ENCODE results near the gene ACKR2.
"Not testable (repeated sequence)": the region's sequence is repeated elsewhere in the genome, so short reads cannot be mapped to it uniquely, and the experiment has no call there.

ACKR2 gene

GRCh38 chr3:42855547-42856380 is 46.5 kb downstream of the ACKR2 start:
- DNase-seq (ENCODE audit: low read depth, low spot score): no peak

GRCh38 chr3:42856544-42856943 is 47.3 kb downstream of the ACKR2 start:
- no peak for DNase-seq (ENCODE audit: low read depth, low spot score)

- no peak for DNase-seq (ENCODE audit: low read depth, low spot score)
Measured at GRCh38 chr3:42864321-42864950, 55.2 kb downstream of the ACKR2 start.

GRCh38 chr3:42865256-42865655 is 56.0 kb downstream of the ACKR2 start:
- no peak for DNase-seq (ENCODE audit: low read depth, low spot score)

- DNase-seq (ENCODE audit: low read depth, low spot score): no peak
Measured at GRCh38 chr3:42867138-42867537, 57.9 kb downstream of the ACKR2 start.

- no peak for DNase-seq (ENCODE audit: low read depth, low spot score)
Measured at GRCh38 chr3:42868841-42869240, 59.6 kb downstream of the ACKR2 start.

- no peak for DNase-seq (ENCODE audit: low read depth, low spot score)
Measured at GRCh38 chr3:42871592-42872196, 62.4 kb downstream of the ACKR2 start.

- no peak for DNase-seq (ENCODE audit: low read depth, low spot score)
Measured at GRCh38 chr3:42872718-42873117, 63.5 kb downstream of the ACKR2 start.

- DNase-seq (ENCODE audit: low read depth, low spot score): no peak
Measured at GRCh38 chr3:42873221-42873982, 64.2 kb downstream of the ACKR2 start.

- no peak for DNase-seq (ENCODE audit: low read depth, low spot score)
Measured at GRCh38 chr3:42874749-42875148, 65.5 kb downstream of the ACKR2 start.

- no peak for DNase-seq (ENCODE audit: low read depth, low spot score)
Measured at GRCh38 chr3:42875325-42876151, 66.3 kb downstream of the ACKR2 start, which contains the start of gene CYP8B1. Gene CYP8B1, minus strand, starts transcription at chr3:42875879. Its CDS starts 63 bp downstream, at chr3:42875816.

- no peak for DNase-seq (ENCODE audit: low read depth, low spot score)
Measured at GRCh38 chr3:42876401-42876800, 67.2 kb downstream of the ACKR2 start.

- DNase-seq (ENCODE audit: low read depth, low spot score): no peak
Measured at GRCh38 chr3:42876940-42877720, 67.9 kb downstream of the ACKR2 start.

- no peak for DNase-seq (ENCODE audit: low read depth, low spot score)
Measured at GRCh38 chr3:42877881-42878280, 68.6 kb downstream of the ACKR2 start.

- DNase-seq (ENCODE audit: low read depth, low spot score): no peak
Measured at GRCh38 chr3:42880183-42880582, 70.9 kb downstream of the ACKR2 start.

GRCh38 chr3:42880601-42881451 is 71.6 kb downstream of the ACKR2 start:
- peak; percentile 73 for DNase-seq (ENCODE audit: low read depth, low spot score)

- DNase-seq (ENCODE audit: low read depth, low spot score): not testable (repeated sequence)
Measured at GRCh38 chr3:42883251-42883930, 74.1 kb downstream of the ACKR2 start.

GRCh38 chr3:42884324-42884723 is 75.1 kb downstream of the ACKR2 start:
- DNase-seq (ENCODE audit: low read depth, low spot score): no peak

Data from iPS DF 19.7 (cell line).